HepG2 (cell line): ENCODE results near the gene SLC29A2. TPM values are rescaled to one million over a fixed set of nuclear protein-coding genes. Genes with fewer than 3 reads are reported as not detected.

Source experiments
- HOXD1 ChIP-seq: sonication (generic); formaldehyde crosslinking; IDR thresholded peaks from 2 replicates; pipeline ENCODE4 v1.5.0; 2020; ENCODE audit warnings: missing genetic modification reagents
- IRF2 ChIP-seq: IDR thresholded peaks from 2 replicates; pipeline ENCODE4 v1.6.1; 2018; ENCODE audit warnings: missing genetic modification reagents, missing compliant biosample characterization
- KAT7 ChIP-seq: IDR thresholded peaks from 2 replicates; pipeline ENCODE4 v1.6.1; 2018; ENCODE audit warnings: borderline replicate concordance, missing compliant biosample characterization
- NCOA5 ChIP-seq: sonication (generic); formaldehyde crosslinking; IDR thresholded peaks from 2 replicates; pipeline ENCODE4 v1.4.0; 2020; ENCODE audit warnings: missing genetic modification reagents
- POLR2AphosphoS2 ChIP-seq: IDR thresholded peaks from 2 replicates; pipeline ENCODE4 v1.6.1; 2011; ENCODE audit warnings: low read depth, low read length, improper control_type of control experiment
- RFX3 ChIP-seq: IDR thresholded peaks from 2 replicates; pipeline ENCODE4 v1.6.1; 2016; ENCODE audit warnings: missing biosample characterization, missing genetic modification reagents
- SRSF4 ChIP-seq: fragments of 200-400 bp; formaldehyde crosslinking; IDR thresholded peaks from one replicate; pipeline ENCODE4 v1.6.1; 2018; ENCODE audit warnings: mild to moderate bottlenecking, low read depth, low read length, moderate library complexity; ENCODE audit not compliant: poor library complexity, severe bottlenecking
- YEATS4 ChIP-seq: sonication (generic); formaldehyde crosslinking; IDR thresholded peaks from 2 replicates; pipeline ENCODE4 v1.4.0; 2020; ENCODE audit warnings: missing genetic modification reagents, borderline replicate concordance
- ZFP41 ChIP-seq: sonication (generic); formaldehyde crosslinking; IDR thresholded peaks from 2 replicates; pipeline ENCODE4 v1.4.0; 2020; ENCODE audit warnings: mild to moderate bottlenecking, missing genetic modification reagents, borderline replicate concordance
- ZNF121 ChIP-seq: sonication (generic); formaldehyde crosslinking; IDR thresholded peaks from 2 replicates; pipeline ENCODE4 v1.5.0; 2020; ENCODE audit warnings: mild to moderate bottlenecking, missing genetic modification reagents
- ZNF263 ChIP-seq: sonication (generic); formaldehyde crosslinking; IDR thresholded peaks from 2 replicates; pipeline ENCODE4 v1.4.0; 2020; ENCODE audit warnings: missing genetic modification reagents
- ZNF282 ChIP-seq: fragments of 450-650 bp; IDR thresholded peaks from 2 replicates; pipeline ENCODE4 v1.6.1; 2018; ENCODE audit not compliant: partially characterized antibody
- ZNF296 ChIP-seq: sonication (generic); formaldehyde crosslinking; conservative IDR thresholded peaks from 2 replicates; pipeline ENCODE4 v1.5.0; 2020; ENCODE audit warnings: mild to moderate bottlenecking, missing genetic modification reagents
- ZNF678 ChIP-seq: sonication (generic); formaldehyde crosslinking; IDR thresholded peaks from 2 replicates; pipeline ENCODE4 v1.4.0; 2020; ENCODE audit warnings: mild to moderate bottlenecking, missing genetic modification reagents
- ZNF7 ChIP-seq: IDR thresholded peaks from 2 replicates; pipeline ENCODE4 v1.6.1; 2016; ENCODE audit warnings: missing biosample characterization, missing genetic modification reagents
- ZSCAN22 ChIP-seq: sonication (generic); formaldehyde crosslinking; IDR thresholded peaks from 2 replicates; pipeline ENCODE4 v1.4.0; 2020; ENCODE audit warnings: mild to moderate bottlenecking, missing genetic modification reagents
- ZSCAN31 ChIP-seq: sonication (generic); formaldehyde crosslinking; IDR thresholded peaks from 2 replicates; pipeline ENCODE4 v1.5.0; 2020; ENCODE audit warnings: low read depth, mild to moderate bottlenecking, missing genetic modification reagents
- polyA plus RNA-seq, 8 experiments: library from polyadenylated mRNA; depleted of rRNA in 3 of 8; stranded (reverse) in 7 of 8; unstranded in 1 of 8; fragments of >200 nt; fragmentation: Illumina TruSeq in 4 of 8; extraction: Trizol in 4 of 8; gene quantifications; 2 replicates each; pipeline versions ENCODE4 v1.2.1 to v1.2.3, GENCODE V29; 2011 to 2016; ENCODE audit warnings: low read depth in 4 of 8, missing spikeins in 1 of 8, mixed read lengths in 1 of 8; ENCODE audit not compliant: insufficient read depth in 1 of 8
- total RNA-seq, 5 experiments: library from RNA; depleted of rRNA; stranded (reverse); fragments of >200 nt; fragmentation: Illumina TruSeq; extraction: Trizol; gene quantifications; 2 replicates each; pipeline ENCODE4 v1.2.3, GENCODE V29; 2016; ENCODE audit warnings: low read depth in 1 of 5
- TF ChIP-seq, protein P1 (sequence below): sonication (generic); formaldehyde crosslinking; IDR thresholded peaks from 2 replicates; pipeline ENCODE4 v1.4.0; 2020; ENCODE audit warnings: missing genetic modification reagents
- TF ChIP-seq, protein P2 (sequence below): sonication (generic); formaldehyde crosslinking; IDR thresholded peaks from 2 replicates; pipeline ENCODE4 v1.5.0; 2020; ENCODE audit warnings: mild to moderate bottlenecking, missing genetic modification reagents
- TF ChIP-seq, protein P3 (sequence below): sonication (generic); formaldehyde crosslinking; IDR thresholded peaks from 2 replicates; pipeline ENCODE4 v1.8.0; 2022; ENCODE audit warnings: mild to moderate bottlenecking, missing genetic modification reagents; ENCODE audit not compliant: insufficient replicate concordance
- TF ChIP-seq, protein P4 (sequence below), 2 experiments: sonication (generic) in 1 of 2; formaldehyde crosslinking in 1 of 2; IDR thresholded peaks; 2 replicates each; pipeline versions ENCODE4 v1.4.0 to v1.6.1; 2018 to 2020; ENCODE audit warnings: missing genetic modification reagents in 2 of 2, borderline replicate concordance in 1 of 2, low read depth in 1 of 2, mild to moderate bottlenecking in 1 of 2, missing biosample characterization in 1 of 2

Gene SLC29A2
- total and polyA plus RNA-seq, 2 of the 13 experiments (the other 11 are each of a cell fraction or from before 2014, with no cell fraction given) = 0.63 to 0.66 TPM

DNA sequence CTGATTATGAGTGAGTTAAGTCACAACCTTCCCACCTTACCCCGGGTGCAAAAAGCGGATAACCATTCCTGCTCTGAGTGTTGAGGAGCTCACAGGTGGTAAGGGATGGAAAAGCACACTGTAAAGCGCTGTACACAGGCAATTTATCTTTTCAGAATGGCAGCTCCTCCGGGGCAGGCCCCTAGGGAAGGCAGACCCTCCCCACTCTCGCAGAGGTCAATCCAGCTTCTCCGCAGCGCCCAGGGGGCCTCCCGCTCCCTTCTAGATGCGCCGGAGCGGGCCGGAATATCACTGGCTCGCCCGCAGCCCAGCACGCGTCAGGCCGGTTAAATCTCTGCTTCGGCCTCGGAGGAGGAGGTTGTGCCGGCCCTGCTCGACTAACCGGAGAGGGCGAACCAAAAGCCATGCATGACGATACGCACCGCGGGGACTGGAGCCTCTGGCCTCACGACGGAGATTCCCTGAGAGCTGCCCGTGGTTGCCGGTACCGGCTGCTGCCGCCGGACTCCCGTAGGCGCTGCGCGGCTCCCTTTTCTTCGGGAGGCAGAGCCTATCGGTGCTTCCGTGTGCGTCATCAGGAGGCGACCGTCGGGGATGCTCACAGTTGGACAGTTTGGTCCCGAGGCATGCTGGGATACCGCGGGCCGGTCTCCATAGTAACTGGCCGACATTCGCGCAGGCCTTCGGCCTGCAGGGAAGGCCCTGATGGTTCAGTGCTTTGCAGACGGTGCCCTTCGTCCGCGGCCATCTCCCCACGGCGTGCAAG lies 26.8 kb downstream of the SLC29A2 start, which contains the start of gene BRMS1 (continued):
- TF ChIP-seq, protein P1, sequence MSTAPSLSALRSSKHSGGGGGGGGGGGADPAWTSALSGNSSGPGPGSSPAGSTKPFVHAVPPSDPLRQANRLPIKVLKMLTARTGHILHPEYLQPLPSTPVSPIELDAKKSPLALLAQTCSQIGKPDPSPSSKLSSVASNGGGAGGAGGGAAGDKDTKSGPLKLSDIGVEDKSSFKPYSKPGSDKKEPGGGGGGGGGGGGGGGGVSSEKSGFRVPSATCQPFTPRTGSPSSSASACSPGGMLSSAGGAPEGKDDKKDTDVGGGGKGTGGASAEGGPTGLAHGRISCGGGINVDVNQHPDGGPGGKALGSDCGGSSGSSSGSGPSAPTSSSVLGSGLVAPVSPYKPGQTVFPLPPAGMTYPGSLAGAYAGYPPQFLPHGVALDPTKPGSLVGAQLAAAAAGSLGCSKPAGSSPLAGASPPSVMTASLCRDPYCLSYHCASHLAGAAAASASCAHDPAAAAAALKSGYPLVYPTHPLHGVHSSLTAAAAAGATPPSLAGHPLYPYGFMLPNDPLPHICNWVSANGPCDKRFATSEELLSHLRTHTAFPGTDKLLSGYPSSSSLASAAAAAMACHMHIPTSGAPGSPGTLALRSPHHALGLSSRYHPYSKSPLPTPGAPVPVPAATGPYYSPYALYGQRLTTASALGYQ = no peak
- TF ChIP-seq, protein P2, sequence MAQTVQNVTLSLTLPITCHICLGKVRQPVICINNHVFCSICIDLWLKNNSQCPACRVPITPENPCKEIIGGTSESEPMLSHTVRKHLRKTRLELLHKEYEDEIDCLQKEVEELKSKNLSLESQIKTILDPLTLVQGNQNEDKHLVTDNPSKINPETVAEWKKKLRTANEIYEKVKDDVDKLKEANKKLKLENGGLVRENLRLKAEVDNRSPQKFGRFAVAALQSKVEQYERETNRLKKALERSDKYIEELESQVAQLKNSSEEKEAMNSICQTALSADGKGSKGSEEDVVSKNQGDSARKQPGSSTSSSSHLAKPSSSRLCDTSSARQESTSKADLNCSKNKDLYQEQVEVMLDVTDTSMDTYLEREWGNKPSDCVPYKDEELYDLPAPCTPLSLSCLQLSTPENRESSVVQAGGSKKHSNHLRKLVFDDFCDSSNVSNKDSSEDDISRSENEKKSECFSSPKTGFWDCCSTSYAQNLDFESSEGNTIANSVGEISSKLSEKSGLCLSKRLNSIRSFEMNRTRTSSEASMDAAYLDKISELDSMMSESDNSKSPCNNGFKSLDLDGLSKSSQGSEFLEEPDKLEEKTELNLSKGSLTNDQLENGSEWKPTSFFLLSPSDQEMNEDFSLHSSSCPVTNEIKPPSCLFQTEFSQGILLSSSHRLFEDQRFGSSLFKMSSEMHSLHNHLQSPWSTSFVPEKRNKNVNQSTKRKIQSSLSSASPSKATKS = no peak
- TF ChIP-seq RFX3 (CRISPR knock-in tag) = peak; percentile 85
- TF ChIP-seq ZNF678 (CRISPR knock-in tag) = no peak
- TF ChIP-seq ZSCAN22 = 0 out of 2 replicates have a peak, but pooled peaks have one; percentile 47
- no peak for TF ChIP-seq POLR2AphosphoS2
- TF ChIP-seq, protein P3, sequence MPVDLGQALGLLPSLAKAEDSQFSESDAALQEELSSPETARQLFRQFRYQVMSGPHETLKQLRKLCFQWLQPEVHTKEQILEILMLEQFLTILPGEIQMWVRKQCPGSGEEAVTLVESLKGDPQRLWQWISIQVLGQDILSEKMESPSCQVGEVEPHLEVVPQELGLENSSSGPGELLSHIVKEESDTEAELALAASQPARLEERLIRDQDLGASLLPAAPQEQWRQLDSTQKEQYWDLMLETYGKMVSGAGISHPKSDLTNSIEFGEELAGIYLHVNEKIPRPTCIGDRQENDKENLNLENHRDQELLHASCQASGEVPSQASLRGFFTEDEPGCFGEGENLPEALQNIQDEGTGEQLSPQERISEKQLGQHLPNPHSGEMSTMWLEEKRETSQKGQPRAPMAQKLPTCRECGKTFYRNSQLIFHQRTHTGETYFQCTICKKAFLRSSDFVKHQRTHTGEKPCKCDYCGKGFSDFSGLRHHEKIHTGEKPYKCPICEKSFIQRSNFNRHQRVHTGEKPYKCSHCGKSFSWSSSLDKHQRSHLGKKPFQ (CRISPR knock-in tag) = no peak
- TF ChIP-seq SRSF4 = no peak
- TF ChIP-seq, protein P4, sequence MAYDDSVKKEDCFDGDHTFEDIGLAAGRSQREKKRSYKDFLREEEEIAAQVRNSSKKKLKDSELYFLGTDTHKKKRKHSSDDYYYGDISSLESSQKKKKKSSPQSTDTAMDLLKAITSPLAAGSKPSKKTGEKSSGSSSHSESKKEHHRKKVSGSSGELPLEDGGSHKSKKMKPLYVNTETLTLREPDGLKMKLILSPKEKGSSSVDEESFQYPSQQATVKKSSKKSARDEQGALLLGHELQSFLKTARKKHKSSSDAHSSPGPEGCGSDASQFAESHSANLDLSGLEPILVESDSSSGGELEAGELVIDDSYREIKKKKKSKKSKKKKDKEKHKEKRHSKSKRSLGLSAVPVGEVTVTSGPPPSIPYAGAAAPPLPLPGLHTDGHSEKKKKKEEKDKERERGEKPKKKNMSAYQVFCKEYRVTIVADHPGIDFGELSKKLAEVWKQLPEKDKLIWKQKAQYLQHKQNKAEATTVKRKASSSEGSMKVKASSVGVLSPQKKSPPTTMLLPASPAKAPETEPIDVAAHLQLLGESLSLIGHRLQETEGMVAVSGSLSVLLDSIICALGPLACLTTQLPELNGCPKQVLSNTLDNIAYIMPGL (CRISPR knock-in tag; IDR thresholded peaks at IDR 0.05; ENCODE audit: borderline replicate concordance in 1 of 2, low read depth in 1 of 2) = peak; percentile 65 to 88; a peak in 3 of 4 replicates
- no peak; the same call in 1 of the 2 replicates for TF ChIP-seq ZNF296 (CRISPR knock-in tag)
- no peak for TF ChIP-seq ZSCAN31 (CRISPR knock-in tag)
- peak; percentile 86 for TF ChIP-seq IRF2 (CRISPR knock-in tag)
- TF ChIP-seq ZNF121 (CRISPR knock-in tag) = no peak
- no peak for TF ChIP-seq NCOA5 (CRISPR knock-in tag)
- TF ChIP-seq ZNF263 (CRISPR knock-in tag) = 0 out of 2 replicates have a peak, but pooled peaks have one; percentile 6
- no peak for TF ChIP-seq HOXD1 (CRISPR knock-in tag)
- TF ChIP-seq YEATS4 (CRISPR knock-in tag) = peak; percentile 44; the same call in 1 of the 2 replicates
- no peak for TF ChIP-seq ZFP41 (CRISPR knock-in tag)
- TF ChIP-seq ZNF7 = no peak
- TF ChIP-seq KAT7 (CRISPR knock-in tag) = peak; percentile 31; the same call in 1 of the 2 replicates
- TF ChIP-seq ZNF282 = no peak
